BE2C (cell line): ENCODE results near the gene GOSR2.

Experiments
- DNase-seq: peaks from one replicate; pipeline ENCODE4 v3.0.0-alpha.2; 2020
- H3K27me3 ChIP-seq: fragments of 250-450 bp; sonication (Bioruptor Pico); 2 replicates; pipeline ENCODE4 v1.5.1; 2020; ENCODE audit warnings: mild to moderate bottlenecking
- H3K36me3 ChIP-seq: fragments of 250-450 bp; sonication (Bioruptor Pico); 2 replicates; pipeline ENCODE4 v1.5.1; 2020; ENCODE audit warnings: mild to moderate bottlenecking
- H3K4me1 ChIP-seq: fragments of 250-450 bp; sonication (Bioruptor Pico); 2 replicates; pipeline ENCODE4 v1.5.1; 2020
- H3K4me3 ChIP-seq: 2 replicates; pipeline ENCODE4 v1.5.1; 2011; ENCODE audit warnings: low read depth, low read length
- H3K9me3 ChIP-seq: fragments of 250-450 bp; sonication (Bioruptor Pico); 2 replicates; pipeline ENCODE4 v1.5.1; 2020
- TF ChIP-seq, protein P1 (sequence below): IDR thresholded peaks from 2 replicates; pipeline ENCODE4 v1.5.1; 2012; ENCODE audit warnings: mild to moderate bottlenecking, low read depth, low read length

Gene GOSR2

DNA sequence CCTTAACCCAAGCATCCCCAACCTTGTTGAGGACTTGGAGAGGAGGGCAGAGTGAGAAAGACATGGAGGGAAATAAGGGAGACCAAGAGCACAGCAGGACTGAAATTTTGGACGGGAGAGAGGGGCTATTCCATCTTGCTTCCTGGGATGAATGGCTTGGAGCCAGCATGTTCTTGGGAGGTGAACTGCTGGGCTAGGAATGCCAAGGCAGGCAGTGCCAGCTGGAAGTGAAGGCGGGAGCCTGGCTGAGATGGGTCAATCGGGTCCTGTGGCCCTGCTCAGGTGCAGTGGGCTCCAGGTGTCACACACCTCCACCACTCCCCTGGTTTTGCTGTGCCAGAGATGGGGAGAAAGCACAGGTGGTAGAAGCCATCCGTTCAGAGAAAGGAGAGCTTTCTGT is 46.0 kb upstream of the GOSR2 start:
- no peak for DNase-seq
- H3K9me3 ChIP-seq = no peaks in the 10 kb centered on the region
- H3K4me3 ChIP-seq = no peak overlapping the region
- H3K27me3 ChIP-seq = no peaks in the 10 kb centered on the region
- H3K36me3 ChIP-seq = no peaks in the 10 kb centered on the region
- H3K4me1 ChIP-seq = no peaks in the 10 kb centered on the region
- TF ChIP-seq, protein P1, sequence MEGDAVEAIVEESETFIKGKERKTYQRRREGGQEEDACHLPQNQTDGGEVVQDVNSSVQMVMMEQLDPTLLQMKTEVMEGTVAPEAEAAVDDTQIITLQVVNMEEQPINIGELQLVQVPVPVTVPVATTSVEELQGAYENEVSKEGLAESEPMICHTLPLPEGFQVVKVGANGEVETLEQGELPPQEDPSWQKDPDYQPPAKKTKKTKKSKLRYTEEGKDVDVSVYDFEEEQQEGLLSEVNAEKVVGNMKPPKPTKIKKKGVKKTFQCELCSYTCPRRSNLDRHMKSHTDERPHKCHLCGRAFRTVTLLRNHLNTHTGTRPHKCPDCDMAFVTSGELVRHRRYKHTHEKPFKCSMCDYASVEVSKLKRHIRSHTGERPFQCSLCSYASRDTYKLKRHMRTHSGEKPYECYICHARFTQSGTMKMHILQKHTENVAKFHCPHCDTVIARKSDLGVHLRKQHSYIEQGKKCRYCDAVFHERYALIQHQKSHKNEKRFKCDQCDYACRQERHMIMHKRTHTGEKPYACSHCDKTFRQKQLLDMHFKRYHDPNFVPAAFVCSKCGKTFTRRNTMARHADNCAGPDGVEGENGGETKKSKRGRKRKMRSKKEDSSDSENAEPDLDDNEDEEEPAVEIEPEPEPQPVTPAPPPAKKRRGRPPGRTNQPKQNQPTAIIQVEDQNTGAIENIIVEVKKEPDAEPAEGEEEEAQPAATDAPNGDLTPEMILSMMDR = no peak

DNA sequence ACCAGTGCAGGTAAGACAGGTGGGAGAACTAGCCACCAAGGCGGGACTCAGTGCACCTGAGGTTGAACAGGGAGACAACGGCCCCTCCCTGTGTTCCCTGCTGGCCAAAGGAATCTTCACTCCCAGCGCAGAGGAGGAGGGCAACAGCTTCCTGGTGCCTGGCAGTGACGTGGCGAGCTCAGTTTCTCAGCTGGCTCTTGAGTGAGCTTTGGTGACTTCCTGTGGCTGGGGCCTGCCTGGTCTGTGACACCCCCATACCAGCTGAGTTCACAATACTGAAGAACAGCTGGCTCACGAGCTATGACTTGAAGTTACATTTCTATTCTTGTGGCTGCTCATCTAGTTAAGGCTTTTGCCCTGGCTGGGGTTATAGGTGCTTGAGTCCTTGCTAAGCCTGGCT is 45.5 kb upstream of the GOSR2 start:
- Histone ChIP-seq H3K4me1 (no peaks in the 10 kb centered on the region), H3K36me3 (no peaks in the 10 kb centered on the region), H3K9me3 (no peaks in the 10 kb centered on the region), H3K27me3 (no peaks in the 10 kb centered on the region), H3K4me3 (no peak overlapping the region)
- TF ChIP-seq, protein P1 = no peak
- no peak for DNase-seq

DNA sequence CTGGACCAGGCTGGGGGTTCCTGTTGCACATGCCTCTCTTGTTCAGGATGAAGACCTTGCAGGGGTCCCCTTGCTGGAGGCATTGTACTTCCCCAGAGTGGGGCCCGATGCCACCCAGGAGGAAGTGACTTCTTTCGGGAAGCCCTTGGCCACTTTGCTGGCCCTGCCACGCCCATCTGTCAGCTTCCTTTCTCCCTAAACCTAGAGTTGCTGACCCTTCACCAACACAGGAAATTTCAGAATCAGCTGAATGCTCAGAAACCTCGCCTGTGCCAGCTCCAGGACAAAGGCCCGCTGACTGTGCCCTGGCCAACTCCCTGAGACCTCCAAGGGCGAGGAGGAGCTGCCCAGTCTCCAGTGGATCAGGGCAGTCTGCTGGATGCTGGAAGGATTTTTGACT is 44.9 kb upstream of the GOSR2 start:
- no peaks in the 10 kb centered on the region for H3K4me1 ChIP-seq
- no peaks in the 10 kb centered on the region for H3K9me3 ChIP-seq
- TF ChIP-seq, protein P1 = no peak
- no peak overlapping the region for H3K4me3 ChIP-seq
- H3K36me3 ChIP-seq = no peaks in the 10 kb centered on the region
- no peak for DNase-seq
- no peaks in the 10 kb centered on the region for H3K27me3 ChIP-seq

DNA sequence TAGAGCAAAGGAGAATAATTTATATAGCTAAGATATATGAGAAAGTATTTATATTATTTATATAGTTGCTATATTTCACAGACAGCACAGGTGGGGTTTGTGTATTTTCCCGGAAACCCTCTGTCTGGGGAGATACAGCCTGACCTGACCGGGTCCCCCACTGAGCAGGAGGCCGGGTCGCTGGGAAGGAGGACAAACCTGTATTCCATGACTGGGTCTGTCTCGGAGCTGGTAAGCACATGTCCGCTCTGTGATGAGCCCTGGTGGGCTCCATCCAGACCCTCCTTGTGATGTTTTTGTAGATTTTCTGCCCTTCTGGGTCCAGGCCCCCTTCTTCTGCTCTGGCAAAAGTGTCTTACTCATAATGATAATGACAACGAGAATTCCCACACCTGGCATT is 43.9 kb upstream of the GOSR2 start:
- no peak for DNase-seq
- Histone ChIP-seq H3K4me1 (no peaks in the 10 kb centered on the region), H3K9me3 (no peaks in the 10 kb centered on the region), H3K36me3 (no peaks in the 10 kb centered on the region), H3K27me3 (no peaks in the 10 kb centered on the region), H3K4me3 (no peak overlapping the region)
- TF ChIP-seq, protein P1 = no peak

DNA sequence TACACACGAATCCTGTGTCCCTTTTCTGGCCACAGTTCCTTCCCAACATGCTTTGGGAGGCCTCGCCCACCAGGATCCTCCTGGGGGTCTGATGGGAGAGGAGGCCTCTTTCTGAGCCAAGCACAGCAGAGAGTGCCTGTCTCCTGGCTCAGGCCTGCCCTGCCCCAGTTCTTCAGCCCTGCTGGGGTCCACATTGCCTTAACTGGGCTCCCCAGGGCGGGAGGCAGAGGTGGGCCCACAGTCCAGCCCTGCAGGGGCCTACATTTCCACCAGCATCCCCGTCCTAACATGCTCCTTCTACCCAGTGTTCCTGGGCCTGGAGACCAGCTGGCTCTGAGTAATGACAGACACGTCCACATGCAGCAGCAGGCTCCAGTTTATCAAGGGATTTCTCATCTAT is 41.9 kb upstream of the GOSR2 start:
- H3K27me3 ChIP-seq = no peaks in the 10 kb centered on the region
- DNase-seq = no peak
- no peaks in the 10 kb centered on the region for H3K36me3 ChIP-seq
- H3K4me1 ChIP-seq = no peaks in the 10 kb centered on the region
- H3K9me3 ChIP-seq = no peaks in the 10 kb centered on the region
- no peak overlapping the region for H3K4me3 ChIP-seq
- TF ChIP-seq, protein P1 = no peak

DNA sequence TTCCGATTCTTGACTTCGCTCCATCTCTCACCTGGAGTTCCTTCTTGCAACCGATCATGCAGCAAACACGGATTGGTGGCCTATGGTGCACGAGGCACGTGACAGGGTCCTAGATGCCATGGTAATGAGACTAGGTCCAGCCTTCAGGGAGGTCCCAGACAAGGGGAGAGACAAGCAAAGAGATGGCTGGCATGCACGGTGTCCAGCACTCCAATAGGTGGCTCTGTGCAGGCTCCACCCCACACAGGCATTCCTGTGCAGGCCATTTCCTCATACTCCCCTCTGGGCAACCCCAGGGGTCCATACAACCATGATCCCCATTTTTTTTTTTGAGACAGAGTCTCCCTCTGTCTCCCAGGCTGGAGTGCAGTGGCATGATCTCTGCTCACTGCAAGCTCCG is 40.3 kb upstream of the GOSR2 start:
- no peak for DNase-seq
- H3K27me3 ChIP-seq = no peaks in the 10 kb centered on the region
- no peaks in the 10 kb centered on the region for H3K4me1 ChIP-seq

More for the DNA sequence above, 40.3 kb upstream of the GOSR2 start:
- H3K9me3 ChIP-seq = no peaks in the 10 kb centered on the region
- TF ChIP-seq, protein P1 = no peak
- no peak overlapping the region for H3K4me3 ChIP-seq
- no peaks in the 10 kb centered on the region for H3K36me3 ChIP-seq
